GM06990 (cell line): ENCODE data around the gene CENPK.

ENCODE experiments used
- DNase-seq: peaks from one replicate; pipeline ENCODE4 v3.0.0-alpha.2; 2011; ENCODE audit not compliant: insufficient read length; ENCODE audit errors: extremely low read depth
- H3K27me3 ChIP-seq: replicated peaks from 2 replicates; pipeline ENCODE4 v1.6.0; 2011; ENCODE audit warnings: low read length; ENCODE audit not compliant: control insufficient read depth, insufficient read depth
- H3K36me3 ChIP-seq: 2 replicates; pipeline ENCODE4 v1.5.1; 2011; ENCODE audit warnings: low read length; ENCODE audit not compliant: control insufficient read depth, insufficient read depth
- H3K4me3 ChIP-seq: replicated peaks from 2 replicates; pipeline ENCODE4 v1.5.1; 2011; ENCODE audit warnings: low read depth, mild to moderate bottlenecking, control low read depth, low read length
- CTCF ChIP-seq: IDR thresholded peaks from 2 replicates; pipeline ENCODE4 v1.5.1; 2011; ENCODE audit warnings: low read length, control low read depth, mild to moderate bottlenecking, inconsistent platforms; ENCODE audit not compliant: insufficient read depth, poor library complexity, severe bottlenecking

The CENPK gene

GRCh38 chr5:65475895-65476294 is 87.1 kb downstream of the CENPK start:
- no peaks in the 10 kb centered on the region for H3K36me3 ChIP-seq
- no peak for TF ChIP-seq CTCF
- H3K27me3 ChIP-seq = no peaks in the 10 kb centered on the region
- no peak for DNase-seq
- H3K4me3 ChIP-seq = no peak overlapping the region

- DNase-seq = no peak
- H3K36me3 ChIP-seq = no peaks in the 10 kb centered on the region
- H3K4me3 ChIP-seq = no peak overlapping the region
- TF ChIP-seq CTCF = no peak
- H3K27me3 ChIP-seq = no peaks in the 10 kb centered on the region
Measured at GRCh38 chr5:65475336-65475735, 87.6 kb downstream of the CENPK start.

- H3K4me3 ChIP-seq = no peak overlapping the region
Measured at GRCh38 chr5:65474130-65474711, 88.7 kb downstream of the CENPK start.

GRCh38 chr5:65468633-65469032 is 94.3 kb downstream of the CENPK start:
- Histone ChIP-seq H3K4me3 (no peak overlapping the region), H3K36me3 (no peaks in the 10 kb centered on the region), H3K27me3 (no peaks in the 10 kb centered on the region)
- TF ChIP-seq CTCF = no peak
- no peak for DNase-seq

More at GRCh38 chr5:65474130-65474711, 88.7 kb downstream of the CENPK start:
- H3K36me3 ChIP-seq = no peaks in the 10 kb centered on the region
- no peak for TF ChIP-seq CTCF
- H3K27me3 ChIP-seq = no peaks in the 10 kb centered on the region
- no peak for DNase-seq
